Nephron progenitor cell (in vitro differentiated cells): Measurements from ENCODE around the gene ATP8A1.
"Not testable (repeated sequence)": the region's sequence is repeated elsewhere in the genome, so short reads cannot be mapped to it uniquely, and the experiment has no call there.

Experiments used
- DNase-seq: peaks from one replicate; pipeline ENCODE4 v3.0.0; 2021
- H3K27ac Mint-ChIP-seq: 2 replicates; pipeline ENCODE4 v1.8.0; 2021; ENCODE audit warnings: mild to moderate bottlenecking, moderate library complexity, mixed read lengths
- H3K27me3 Mint-ChIP-seq: 2 replicates; pipeline ENCODE4 v1.8.0; 2021; ENCODE audit warnings: mild to moderate bottlenecking, low read depth, mixed read lengths; ENCODE audit not compliant: poor library complexity
- H3K36me3 Mint-ChIP-seq: 2 replicates; pipeline ENCODE4 v1.8.0; 2021; ENCODE audit warnings: low read depth, mixed read lengths
- H3K4me1 Mint-ChIP-seq: 2 replicates; pipeline ENCODE4 v1.8.0; 2021; ENCODE audit warnings: mixed read lengths
- H3K4me3 Mint-ChIP-seq: 2 replicates; pipeline ENCODE4 v1.8.0; 2021; ENCODE audit warnings: mild to moderate bottlenecking, moderate library complexity, mixed read lengths
- H3K9me3 Mint-ChIP-seq: 2 replicates; pipeline ENCODE4 v1.8.0; 2021; ENCODE audit warnings: mild to moderate bottlenecking, moderate library complexity, mixed read lengths
- CTCF ChIP-seq: fragments of 200-600 bp; sonication (generic); IDR thresholded peaks from 2 replicates; pipeline ENCODE4 v1.5.0; 2021; ENCODE audit warnings: antibody characterized with exemption

Gene ATP8A1

GRCh38 chr4:42654631-42655268, 2.2 kb downstream of the ATP8A1 start:
- Mint-ChIP-seq H3K4me1 (peaks cover 52% of the 10 kb centered on the region), H3K27me3 (peaks cover 23% of the 10 kb centered on the region), H3K9me3 (peaks cover 34% of the 10 kb centered on the region), H3K36me3 (peaks cover 22% of the 10 kb centered on the region), H3K27ac (no peak overlapping the region), H3K4me3 (peak overlapping the region; percentile 90)
- TF ChIP-seq CTCF = no peak
- no peak for DNase-seq

GRCh38 chr4:42653626-42654560, 3.0 kb downstream of the ATP8A1 start:
- Mint-ChIP-seq H3K27me3 (peaks cover 21% of the 10 kb centered on the region), H3K4me3 (no peak overlapping the region)

GRCh38 chr4:42652529-42653231, 4.2 kb downstream of the ATP8A1 start:
- H3K27ac Mint-ChIP-seq, DNase-seq, H3K4me3 Mint-ChIP-seq: not testable (repeated sequence)
- H3K36me3 Mint-ChIP-seq = peaks cover 22% of the 10 kb centered on the region
- H3K4me1 Mint-ChIP-seq = peaks cover 36% of the 10 kb centered on the region
- H3K27me3 Mint-ChIP-seq = peaks cover 21% of the 10 kb centered on the region
- H3K9me3 Mint-ChIP-seq = peaks cover 34% of the 10 kb centered on the region

More at GRCh38 chr4:42653626-42654560, 3.0 kb downstream of the ATP8A1 start:
- TF ChIP-seq CTCF = no peak
- DNase-seq = no peak
- Mint-ChIP-seq H3K9me3 (peaks cover 34% of the 10 kb centered on the region), H3K36me3 (peaks cover 22% of the 10 kb centered on the region), H3K27ac (no peak overlapping the region), H3K4me1 (peaks cover 48% of the 10 kb centered on the region)

- Mint-ChIP-seq H3K4me1 (peaks cover 20% of the 10 kb centered on the region), H3K4me3 (no peak overlapping the region), H3K9me3 (peaks cover 34% of the 10 kb centered on the region), H3K27ac (no peak overlapping the region), H3K27me3 (peaks cover 12% of the 10 kb centered on the region), H3K36me3 (peaks cover 22% of the 10 kb centered on the region)
- TF ChIP-seq CTCF = no peak
- no peak for DNase-seq
These were observed 7.0 kb downstream of the ATP8A1 start for GRCh38 chr4:42649870-42650269.

GRCh38 chr4:42646999-42647541, 9.8 kb downstream of the ATP8A1 start:
- DNase-seq = no peak
- peaks cover 1% of the 10 kb centered on the region for H3K27me3 Mint-ChIP-seq
- no peaks in the 10 kb centered on the region for H3K4me1 Mint-ChIP-seq
- peaks cover 15% of the 10 kb centered on the region for H3K9me3 Mint-ChIP-seq
- no peak for TF ChIP-seq CTCF
- H3K27ac Mint-ChIP-seq = no peak overlapping the region
- no peak overlapping the region for H3K4me3 Mint-ChIP-seq
- H3K36me3 Mint-ChIP-seq = peaks cover 12% of the 10 kb centered on the region
